GM18526 (cell line): Measurements from ENCODE around the gene PMEL.

Experiments used
- POLR2A ChIP-seq: IDR thresholded peaks from 3 replicates; pipeline ENCODE4 v1.6.1; 2011; ENCODE audit not compliant: insufficient read length; ENCODE audit errors: extremely low read depth

PMEL gene

DNA sequence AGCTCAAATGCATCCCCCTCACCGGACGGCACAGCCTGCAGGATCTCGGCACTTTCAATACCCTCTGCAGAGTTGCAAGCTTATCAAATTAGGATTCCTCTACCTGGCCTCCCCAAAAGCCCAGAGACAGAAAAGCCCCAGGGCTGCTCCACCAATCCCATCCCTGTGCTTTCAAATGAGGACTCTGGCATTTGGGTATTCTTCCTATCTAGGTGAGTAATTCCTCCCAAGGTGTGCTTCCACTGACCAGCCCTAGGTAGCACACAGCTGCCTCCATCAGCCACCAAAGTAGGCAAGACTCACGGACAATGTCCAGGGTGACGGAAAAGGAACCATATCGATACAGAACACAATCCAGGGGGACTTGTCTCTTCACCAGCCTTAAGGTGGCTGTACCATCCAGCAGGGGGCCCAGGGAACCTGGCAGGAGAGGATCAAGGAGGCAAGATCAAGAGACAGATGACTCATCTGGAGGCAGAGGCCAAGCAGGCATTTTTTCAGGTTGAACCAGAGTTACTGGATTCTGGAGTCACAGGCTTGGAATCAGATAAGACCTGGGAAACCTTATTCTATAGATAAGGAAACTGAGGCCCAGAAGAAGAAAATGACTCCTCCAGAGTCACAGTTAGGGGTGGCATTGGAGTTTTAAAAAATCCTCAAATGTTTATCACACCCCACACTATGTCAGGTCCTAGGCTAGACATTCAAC, 9.9 kb downstream of the PMEL start:
- no peak for TF ChIP-seq POLR2A

DNA sequence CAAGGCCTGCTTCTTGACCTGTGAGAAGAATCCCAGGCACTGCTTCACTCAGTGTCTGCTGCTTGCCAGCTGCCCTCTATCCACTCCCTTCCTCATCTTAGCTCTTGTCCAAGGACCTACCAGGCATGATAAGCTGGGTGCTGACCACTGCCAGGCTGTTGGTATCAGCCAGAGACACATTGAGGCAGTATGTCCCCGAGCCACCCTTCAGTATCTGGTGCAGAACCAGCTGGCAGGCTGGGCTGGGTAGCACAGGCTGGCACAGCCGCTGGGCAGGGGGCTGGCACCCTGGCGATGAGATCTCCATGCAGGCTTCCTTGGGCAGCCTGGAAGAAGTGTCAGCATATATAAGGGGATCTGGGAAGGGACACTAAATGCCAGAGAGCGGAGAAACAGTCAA, 10.5 kb downstream of the PMEL start:
- no peak for TF ChIP-seq POLR2A

DNA sequence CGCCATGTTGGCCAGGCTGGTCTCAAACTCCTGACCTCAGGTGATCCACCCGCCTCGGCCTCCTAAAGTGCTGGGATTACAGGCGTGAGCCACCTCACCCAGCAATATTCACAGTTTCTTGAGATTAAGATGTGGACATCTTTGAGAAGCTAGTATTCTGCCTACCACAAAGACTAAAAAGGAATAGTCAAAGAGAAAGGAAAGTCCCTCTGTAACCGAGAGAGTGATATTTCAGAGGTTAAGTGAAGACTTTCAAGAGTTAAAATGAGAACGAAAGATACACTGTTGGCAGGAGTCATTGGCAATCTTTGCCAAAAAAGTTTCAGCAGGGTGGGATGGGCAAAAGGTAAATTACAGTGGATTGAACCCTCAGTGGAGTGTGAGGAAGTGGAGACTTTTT, 19.3 kb downstream of the PMEL start:
- no peak for TF ChIP-seq POLR2A

DNA sequence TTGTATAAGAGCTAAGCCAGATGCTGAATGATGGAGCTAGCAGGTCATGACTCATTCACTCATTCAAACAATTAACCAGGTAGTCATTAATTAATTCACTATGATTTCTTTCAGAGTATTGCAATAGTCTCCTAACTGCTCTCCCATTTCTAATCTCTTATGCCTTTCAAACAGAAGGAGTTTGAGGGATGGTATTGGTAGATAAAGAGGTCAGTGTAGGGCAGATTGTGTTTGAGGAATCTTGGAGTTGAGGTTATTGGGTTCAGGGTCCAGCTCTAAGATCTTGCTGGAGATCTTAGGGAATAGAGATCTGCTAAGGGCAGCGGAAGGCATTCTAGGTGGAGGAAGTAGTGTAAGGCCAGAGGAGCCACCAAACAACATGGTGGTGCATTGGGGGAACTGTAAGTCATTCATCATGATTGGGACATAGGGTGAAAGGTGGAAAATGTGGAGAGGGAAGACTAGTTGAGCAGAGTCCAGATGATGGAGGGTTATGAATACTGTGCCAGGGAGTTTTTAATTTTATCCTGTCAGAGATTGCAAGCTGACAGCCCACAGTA, 23.2 kb downstream of the PMEL start:
- no peak for TF ChIP-seq POLR2A

DNA sequence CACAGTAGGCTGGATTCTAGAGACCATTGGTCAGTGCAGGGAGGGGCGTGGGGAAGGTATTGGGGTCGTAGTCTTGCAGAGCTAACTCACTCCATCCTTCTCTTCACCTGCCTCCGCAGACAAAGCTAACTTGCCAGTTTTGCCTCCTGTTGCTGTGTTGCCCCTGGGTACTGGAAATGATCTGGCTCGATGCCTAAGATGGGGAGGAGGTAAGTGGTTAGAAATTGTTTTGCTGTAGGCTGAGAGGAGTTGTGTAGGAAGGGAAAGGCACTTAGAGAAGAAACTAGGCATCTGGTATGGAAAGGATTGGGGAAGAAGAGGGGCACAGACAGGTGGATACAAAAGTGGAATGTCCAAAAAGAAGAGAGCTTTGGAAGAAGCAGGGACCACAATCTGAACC, 23.8 kb downstream of the PMEL start:
- TF ChIP-seq POLR2A, result no peak

DNA sequence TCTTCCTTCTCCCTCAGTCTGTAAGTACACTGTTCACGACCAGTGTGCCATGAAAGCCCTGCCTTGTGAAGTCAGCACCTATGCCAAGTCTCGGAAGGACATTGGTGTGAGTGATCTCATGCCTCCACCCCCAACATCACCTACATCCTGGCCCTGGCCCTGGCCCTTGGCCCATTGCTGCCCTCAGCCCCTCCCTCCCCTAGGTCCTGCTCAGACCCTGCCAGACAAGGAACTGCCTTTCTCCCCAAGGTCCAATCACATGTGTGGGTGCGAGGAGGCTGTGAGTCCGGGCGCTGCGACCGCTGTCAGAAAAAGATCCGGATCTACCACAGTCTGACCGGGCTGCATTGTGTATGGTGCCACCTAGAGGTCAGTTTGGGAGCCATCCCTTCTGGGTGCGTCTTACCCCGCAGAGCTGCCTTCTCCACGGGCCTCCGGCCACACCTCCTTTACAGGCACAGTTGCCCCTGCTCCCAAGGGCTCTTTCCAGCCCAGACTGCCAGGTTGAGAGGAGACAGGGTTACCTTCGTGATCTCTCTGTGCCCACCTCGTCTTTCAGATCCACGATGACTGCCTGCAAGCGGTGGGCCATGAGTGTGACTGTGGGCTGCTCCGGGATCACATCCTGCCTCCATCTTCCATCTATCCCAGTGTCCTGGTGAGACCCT, 25.6 kb downstream of the PMEL start:
- TF ChIP-seq POLR2A, result no peak

DNA sequence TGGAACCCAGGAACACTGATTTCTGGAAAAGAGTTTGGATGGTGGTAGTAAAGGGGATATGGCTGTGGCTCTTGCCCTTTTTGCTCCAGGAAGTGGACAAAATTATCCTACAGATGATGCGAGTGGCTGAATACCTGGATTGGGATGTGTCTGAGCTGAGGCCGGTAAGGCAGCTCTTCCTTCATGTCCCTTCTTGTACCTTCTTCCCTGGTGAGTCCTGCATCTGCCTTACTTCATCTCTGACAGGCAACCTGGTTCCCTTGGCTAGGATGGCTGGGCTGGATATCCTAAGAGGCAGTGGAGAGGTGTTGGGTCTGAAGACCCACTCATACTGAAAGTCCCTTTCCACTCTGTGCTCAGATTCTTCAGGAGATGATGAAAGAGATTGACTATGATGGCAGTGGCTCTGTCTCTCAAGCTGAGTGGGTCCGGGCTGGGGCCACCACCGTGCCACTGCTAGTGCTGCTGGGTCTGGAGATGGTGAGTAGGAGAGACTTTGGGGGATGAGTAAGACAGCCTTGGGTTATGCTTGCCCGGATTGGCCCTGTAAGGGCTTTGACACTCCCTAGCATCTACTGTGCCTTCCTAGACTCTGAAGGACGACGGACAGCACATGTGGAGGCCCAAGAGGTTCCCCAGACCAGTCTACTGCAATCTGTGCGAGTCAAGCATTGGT, 26.9 kb downstream of the PMEL start:
- no peak for TF ChIP-seq POLR2A

DNA sequence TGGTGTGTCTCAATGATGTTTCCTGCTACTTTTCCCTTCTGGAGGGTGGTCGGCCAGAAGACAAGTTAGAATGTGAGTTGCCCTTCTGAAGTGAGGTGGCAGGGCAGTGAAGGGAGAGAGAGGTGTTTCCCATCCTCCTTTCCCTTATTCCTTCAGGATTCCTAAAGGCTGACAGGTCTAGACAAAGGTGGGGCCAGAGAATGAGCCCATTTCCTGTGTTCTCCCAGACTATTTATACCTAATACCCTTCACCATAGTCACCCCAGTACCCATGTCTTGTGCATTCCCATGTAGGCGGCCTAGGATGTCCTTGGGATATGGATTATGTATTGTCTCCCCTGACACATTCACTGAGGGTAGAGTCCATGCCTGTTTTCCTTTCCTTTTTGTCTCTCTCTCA, 27.9 kb downstream of the PMEL start:
- no peak for TF ChIP-seq POLR2A

DNA sequence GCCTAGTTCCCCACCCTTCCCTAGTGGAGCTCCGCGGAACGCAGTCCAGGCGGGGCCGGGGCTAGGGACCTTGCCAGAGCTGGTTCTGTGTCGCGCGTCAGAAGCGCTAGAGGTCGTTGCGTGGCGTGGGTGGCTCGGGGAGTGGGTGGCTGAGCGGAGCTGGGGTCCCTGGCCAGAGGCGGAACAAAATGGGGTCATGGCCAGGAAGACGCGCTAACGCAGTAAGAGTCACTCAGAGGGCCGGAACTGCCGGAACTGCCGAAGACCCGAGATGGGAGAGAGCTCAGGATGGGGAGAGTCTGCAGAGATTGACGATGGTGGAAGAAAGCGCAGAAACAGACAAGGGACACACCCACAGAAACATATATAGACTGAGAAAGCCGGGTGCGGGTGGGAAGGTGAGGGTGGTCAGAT, 30.1 kb downstream of the PMEL start:
- TF ChIP-seq POLR2A, result no peak

DNA sequence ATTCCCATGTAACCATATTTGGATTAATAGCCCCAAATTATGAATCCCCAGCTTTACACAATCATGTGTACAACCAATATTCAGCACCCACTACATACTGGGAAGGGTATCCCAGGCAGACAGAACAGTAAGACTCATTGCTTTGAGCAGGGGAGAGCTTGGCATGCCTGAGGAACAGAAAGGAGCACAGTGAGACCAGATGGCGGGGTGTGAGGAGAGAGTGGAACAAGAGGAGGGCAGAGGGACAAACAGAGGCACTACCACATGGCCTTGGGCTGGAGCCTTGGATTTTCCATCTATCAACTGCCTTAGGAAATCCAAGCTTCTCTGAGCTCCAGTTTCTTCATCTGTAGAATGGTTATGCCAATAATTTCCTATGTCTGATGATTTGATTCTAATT, 31.1 kb downstream of the PMEL start:
- TF ChIP-seq POLR2A, result no peak

DNA sequence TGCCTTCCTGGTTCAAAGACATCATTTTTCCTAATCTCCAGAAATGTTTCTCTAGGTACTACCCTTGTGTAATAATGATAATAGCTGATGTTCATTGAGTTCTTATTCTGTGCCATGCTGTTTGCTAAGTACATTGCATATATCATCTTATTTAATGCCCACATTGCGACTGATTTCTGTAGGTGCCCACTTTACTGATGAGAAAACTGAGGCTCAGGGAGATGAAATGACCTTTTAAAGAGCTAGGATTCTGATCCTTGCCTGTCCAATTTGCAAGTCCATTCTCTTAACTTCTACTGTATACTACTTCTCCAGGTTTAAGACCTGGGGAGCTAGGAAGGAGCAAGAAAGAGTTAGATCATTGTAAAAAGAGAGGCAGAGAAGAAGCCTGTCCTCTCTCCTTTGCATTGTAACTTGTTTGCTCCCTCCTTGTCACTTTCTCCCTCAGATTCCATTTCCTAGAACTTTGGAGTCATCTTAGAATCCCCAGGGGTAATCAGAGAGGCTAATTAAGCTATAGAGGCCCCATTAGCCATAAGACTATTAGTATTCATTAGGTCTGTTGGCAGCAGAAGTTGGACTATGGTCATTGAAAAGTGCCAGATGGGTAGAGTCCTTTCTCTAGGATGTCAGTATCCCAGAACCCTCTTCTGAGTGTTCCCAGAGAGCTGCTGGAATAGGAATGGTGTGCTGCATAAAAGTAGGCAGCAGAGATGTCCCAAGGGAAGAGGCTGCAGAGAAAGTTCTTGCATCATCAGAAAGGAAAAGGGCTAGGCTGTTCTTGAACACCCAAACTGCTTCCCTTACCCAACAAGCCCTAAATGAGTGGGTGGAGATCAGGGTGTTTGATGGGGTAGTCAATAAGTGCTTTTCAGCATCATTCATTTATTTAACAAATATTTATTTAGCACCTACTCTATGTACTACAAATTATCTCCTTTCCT, 31.8 kb downstream of the PMEL start:
- TF ChIP-seq POLR2A, result no peak

DNA sequence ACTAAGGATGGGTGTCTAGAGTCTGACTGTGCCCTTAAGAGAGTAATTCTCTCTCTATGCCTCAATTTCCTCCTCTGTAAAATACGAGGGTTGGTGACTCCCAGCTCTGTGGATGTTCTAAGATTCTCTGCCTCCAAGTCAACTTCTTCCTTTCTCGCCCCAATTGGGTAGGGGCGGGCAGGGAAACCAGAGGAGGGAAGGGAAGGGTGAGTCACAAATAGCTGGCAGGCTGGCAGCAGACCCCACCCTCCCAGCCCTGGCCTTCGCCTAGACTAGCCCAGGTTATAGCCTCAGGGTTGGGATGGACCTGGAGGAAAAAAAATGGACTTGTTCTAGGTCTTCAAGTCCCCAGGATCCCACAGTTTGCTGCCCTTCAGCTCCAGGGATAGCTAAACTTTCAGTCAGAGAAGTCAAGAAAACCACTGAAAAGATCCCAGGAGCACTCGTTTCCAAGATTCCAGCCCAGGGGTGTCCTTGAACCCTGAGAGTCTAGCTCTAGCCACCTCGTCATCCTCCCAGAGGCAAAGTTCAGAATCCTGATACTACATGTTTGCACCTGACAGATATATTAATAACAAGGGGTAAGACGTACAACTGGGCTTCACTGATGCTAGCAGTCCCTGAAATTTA, 32.6 kb downstream of the PMEL start:
- TF ChIP-seq POLR2A, result no peak

DNA sequence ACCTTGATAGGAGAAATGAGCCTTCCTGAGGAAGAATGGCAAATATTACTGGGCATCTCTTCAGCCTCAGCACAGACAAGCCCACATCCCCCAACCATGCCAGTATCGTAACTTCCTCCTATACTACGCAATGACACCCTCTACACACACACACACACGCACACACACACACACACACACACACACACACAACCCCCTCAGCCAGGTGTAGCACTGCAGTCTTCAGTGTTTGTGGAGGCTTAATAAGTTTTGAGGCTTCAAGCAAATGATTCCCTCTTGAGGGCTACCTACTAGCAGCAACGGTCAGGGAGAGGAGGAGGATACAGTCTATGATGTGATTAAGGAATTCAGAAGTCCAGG, 33.3 kb downstream of the PMEL start:
- no peak for TF ChIP-seq POLR2A

DNA sequence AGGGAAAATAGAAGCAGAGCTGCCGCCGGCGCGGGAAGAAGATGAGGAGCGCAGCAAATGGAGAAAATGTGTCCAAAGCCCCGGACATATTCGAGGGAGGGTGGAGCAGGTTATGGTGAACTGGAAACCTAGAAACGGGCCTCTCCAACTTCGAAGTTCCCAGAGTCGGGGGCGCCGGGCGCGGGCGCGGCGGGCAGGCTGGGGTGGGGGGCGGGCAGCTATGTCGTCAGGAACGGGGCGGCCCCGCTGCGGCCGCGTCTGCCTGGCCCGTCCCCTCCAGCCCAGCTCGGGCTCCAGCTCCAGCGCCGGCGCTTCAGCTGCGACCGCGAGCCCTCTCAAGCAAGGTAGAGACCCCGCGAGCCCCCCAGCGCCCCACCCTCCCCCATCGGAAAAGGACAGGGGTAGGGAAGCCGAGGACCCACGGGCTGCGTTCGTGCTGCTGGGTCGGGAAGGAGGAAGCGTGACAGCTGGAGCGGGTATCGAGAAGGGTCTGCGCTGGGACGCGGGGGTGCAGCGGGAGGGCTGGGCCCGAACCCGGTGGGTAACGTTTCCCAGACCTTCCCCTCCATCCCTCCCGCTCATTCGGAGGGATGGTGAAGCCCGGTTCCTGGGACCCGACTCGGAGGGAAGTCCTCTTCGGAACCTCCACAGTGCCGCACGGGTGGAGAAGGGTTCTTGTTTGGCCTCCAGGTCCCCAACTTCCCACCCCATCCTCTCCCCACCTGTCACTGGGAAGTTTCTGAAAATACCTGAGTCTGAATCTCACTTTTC, 33.9 kb downstream of the PMEL start:
- TF ChIP-seq POLR2A, result no peak
